ENCODE data around the gene MTUS2.

GRCh38 chr13:29324601-29325000, 504.5 kb downstream of the MTUS2 start:
- TF ChIP-seq EP300 (IDR thresholded peaks at IDR 0.05) (no peak), CTCF (IDR thresholded peaks at IDR 0.05) (no peak)

Data from suprapubic skin (tissue), 3 donors.